ENCODE data around the gene FAM163A.

DNA sequence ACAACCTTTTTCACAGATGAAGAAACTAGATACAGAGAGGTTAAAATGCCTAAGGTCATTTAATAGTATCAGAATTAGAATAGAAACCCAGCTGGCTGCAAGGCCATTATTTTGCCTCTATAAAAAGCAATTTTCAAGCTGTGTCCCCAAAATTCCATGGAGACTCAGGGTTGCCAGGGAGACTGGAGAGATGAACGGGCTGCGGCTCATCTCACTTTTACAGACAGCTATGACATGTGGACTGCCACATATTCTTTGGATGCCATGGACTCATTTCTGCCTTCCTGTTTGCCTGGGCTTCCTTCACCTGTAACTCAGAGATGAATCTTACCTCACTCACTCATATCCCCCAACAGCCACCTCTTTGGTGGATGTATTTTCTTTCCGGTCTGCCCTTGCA is 117.6 kb downstream of the FAM163A start:
- TF ChIP-seq, protein P1, sequence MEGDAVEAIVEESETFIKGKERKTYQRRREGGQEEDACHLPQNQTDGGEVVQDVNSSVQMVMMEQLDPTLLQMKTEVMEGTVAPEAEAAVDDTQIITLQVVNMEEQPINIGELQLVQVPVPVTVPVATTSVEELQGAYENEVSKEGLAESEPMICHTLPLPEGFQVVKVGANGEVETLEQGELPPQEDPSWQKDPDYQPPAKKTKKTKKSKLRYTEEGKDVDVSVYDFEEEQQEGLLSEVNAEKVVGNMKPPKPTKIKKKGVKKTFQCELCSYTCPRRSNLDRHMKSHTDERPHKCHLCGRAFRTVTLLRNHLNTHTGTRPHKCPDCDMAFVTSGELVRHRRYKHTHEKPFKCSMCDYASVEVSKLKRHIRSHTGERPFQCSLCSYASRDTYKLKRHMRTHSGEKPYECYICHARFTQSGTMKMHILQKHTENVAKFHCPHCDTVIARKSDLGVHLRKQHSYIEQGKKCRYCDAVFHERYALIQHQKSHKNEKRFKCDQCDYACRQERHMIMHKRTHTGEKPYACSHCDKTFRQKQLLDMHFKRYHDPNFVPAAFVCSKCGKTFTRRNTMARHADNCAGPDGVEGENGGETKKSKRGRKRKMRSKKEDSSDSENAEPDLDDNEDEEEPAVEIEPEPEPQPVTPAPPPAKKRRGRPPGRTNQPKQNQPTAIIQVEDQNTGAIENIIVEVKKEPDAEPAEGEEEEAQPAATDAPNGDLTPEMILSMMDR (IDR thresholded peaks at IDR 0.05): no peak
- no peak for TF ChIP-seq POLR2A (IDR thresholded peaks at IDR 0.05)

Measured in uterus (tissue), 2 donors.